Vagina (tissue), 2 donors: ENCODE data around the gene MPPED1. TPM values are rescaled to one million over a fixed set of nuclear protein-coding genes. Genes with fewer than 3 reads are reported as not detected.

Experiments used
- DNase-seq, 2 donors: peaks; one replicate each; pipeline ENCODE4 v3.0.0-alpha.2; 2017; ENCODE audit errors: extremely low spot score in 2 of 2
- H3K27ac ChIP-seq: fragments of 200-600 bp; sonication (generic); one replicate; pipeline ENCODE4 v1.5.1; 2019
- H3K27me3 ChIP-seq: fragments of 200-600 bp; sonication (generic); one replicate; pipeline ENCODE4 v1.5.1; 2019
- H3K36me3 ChIP-seq, 2 donors: fragments of 200-600 bp; sonication (generic); one replicate each; pipeline ENCODE4 v1.5.1; 2017 to 2019
- H3K4me1 ChIP-seq: fragments of 200-600 bp; sonication (generic); one replicate; pipeline ENCODE4 v1.5.1; 2019
- H3K4me3 ChIP-seq, 2 donors: fragments of 200-600 bp; sonication (generic); 1 replicate in 1 of 2; 2 replicates in 1 of 2; pipeline ENCODE4 v1.5.1; 2016 to 2019
- H3K9me3 ChIP-seq: fragments of 200-600 bp; sonication (generic); one replicate; pipeline ENCODE4 v1.5.1; 2019
- POLR2A ChIP-seq, 2 donors: fragments of 450-650 bp; IDR thresholded peaks; one replicate each; pipeline ENCODE4 v1.6.1; 2017; ENCODE audit warnings: antibody characterized with exemption in 2 of 2, mild to moderate bottlenecking in 2 of 2, moderate library complexity in 2 of 2
- POLR2AphosphoS5 ChIP-seq, 2 donors: sonication (generic); formaldehyde crosslinking; IDR thresholded peaks; one replicate each; pipeline ENCODE4 v1.9.0; 2017; ENCODE audit warnings: antibody characterized with exemption in 2 of 2, mild to moderate bottlenecking in 2 of 2, low read depth in 1 of 2; ENCODE audit not compliant: insufficient read depth in 1 of 2
- intact Hi-C: fragments of 100-400 bp; cut with DNase I; formaldehyde crosslinking; loops from one replicate; pipeline ENCODE4 v1.15.1; 2023
- total RNA-seq: library from RNA; depleted of rRNA; stranded (reverse); fragments of >200 nt; gene quantifications from one replicate; pipeline ENCODE4 v1.2.3, GENCODE V29; 2016
- TF ChIP-seq, protein P1 (sequence below), 3 experiments: fragments of 450-650 bp in 2 of 3; fragments of 200-600 bp in 1 of 3; sonication (generic) in 1 of 3; IDR thresholded peaks; one replicate each; pipeline ENCODE4 v1.5.1; 2017 to 2019; ENCODE audit warnings: antibody characterized with exemption in 3 of 3, mild to moderate bottlenecking in 2 of 3, moderate library complexity in 2 of 3

The MPPED1 gene
- total RNA-seq, 1 donor from 2014 or later, result 0.49 TPM

DNA sequence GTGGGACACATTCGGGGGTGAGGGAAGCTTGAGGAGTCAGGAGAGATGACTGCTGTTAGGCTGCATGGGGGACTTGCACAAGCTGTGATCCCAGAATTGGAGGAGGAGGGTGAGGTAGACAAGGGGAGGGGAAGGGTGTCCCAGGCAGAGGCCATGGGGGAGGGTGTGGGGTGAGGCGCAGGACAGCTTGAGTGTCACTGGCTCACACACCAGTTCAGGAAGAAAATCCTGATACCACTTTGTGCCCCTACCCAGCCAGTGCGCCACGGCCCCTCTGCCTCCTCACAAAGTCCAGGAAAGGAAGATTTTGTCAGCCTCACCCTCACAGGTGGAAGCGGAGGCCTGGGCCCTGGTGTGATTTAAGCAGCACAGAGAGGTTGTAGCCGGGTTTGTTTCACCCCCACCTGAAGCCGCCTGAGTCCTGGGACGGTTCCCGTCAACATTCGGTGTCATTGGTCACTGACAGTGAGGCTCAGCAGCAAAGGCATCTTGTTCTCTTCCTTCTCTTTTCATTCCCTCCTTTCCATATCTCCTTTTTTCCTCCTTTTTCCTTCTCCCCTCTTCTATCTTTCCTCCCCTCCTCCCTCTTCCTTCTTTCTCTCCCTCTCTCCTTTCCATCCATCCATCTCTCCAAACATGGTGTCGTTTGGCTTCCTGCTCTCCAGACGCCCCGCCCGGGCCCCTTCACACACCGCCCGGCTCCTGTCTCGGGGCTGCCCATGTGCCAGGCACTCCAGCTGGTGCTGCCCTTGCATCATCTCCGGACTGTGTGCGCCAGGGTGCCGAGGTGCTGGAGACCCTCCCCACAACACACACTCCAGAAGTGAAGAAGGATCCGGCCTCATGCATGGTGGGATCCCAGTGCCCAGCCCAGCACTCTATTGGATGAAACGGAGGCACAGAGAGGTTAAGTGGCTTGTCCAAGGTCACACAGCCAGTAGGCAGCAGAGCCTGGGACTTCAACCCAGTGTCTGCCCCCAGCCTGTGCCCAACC lies 89.3 kb downstream of the MPPED1 start:
- Histone ChIP-seq H3K9me3 (no peaks in the 10 kb centered on the region), H3K27me3 (no peaks in the 10 kb centered on the region), H3K27ac (no peak overlapping the region), H3K36me3 (no peaks in the 10 kb centered on the region), H3K4me1 (no peaks in the 10 kb centered on the region), H3K4me3 (no peak overlapping the region)
- intact Hi-C loops, result no loop called here
- no peak for DNase-seq
- no peak for TF ChIP-seq POLR2AphosphoS5 (IDR thresholded peaks at IDR 0.05; ENCODE audit: insufficient read depth in 1 of 2, low read depth in 1 of 2)
- no peak for TF ChIP-seq POLR2A (IDR thresholded peaks at IDR 0.05)
- TF ChIP-seq, protein P1, sequence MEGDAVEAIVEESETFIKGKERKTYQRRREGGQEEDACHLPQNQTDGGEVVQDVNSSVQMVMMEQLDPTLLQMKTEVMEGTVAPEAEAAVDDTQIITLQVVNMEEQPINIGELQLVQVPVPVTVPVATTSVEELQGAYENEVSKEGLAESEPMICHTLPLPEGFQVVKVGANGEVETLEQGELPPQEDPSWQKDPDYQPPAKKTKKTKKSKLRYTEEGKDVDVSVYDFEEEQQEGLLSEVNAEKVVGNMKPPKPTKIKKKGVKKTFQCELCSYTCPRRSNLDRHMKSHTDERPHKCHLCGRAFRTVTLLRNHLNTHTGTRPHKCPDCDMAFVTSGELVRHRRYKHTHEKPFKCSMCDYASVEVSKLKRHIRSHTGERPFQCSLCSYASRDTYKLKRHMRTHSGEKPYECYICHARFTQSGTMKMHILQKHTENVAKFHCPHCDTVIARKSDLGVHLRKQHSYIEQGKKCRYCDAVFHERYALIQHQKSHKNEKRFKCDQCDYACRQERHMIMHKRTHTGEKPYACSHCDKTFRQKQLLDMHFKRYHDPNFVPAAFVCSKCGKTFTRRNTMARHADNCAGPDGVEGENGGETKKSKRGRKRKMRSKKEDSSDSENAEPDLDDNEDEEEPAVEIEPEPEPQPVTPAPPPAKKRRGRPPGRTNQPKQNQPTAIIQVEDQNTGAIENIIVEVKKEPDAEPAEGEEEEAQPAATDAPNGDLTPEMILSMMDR (IDR thresholded peaks at IDR 0.05), result no peak

DNA sequence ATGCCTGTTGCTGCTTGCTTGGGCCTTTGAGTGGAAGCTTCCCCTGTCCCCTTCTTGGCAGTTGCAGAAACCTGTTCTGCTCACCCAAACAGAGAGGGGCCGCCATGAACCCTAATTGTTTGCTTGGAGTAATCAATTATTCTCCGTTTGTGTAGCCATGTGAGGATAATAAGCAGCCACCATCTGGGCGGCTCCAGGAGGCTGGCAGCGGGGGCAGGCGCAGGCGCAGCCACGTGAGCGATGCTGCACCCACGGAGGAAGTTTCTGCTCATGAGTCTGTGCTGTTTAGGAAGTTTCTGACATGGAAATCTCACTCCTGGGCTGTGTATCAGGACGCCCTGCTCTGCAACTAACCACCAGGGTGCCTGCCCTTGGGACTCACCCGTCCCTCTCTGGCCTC lies 90.1 kb downstream of the MPPED1 start:
- Histone ChIP-seq H3K27ac (no peak overlapping the region), H3K9me3 (no peaks in the 10 kb centered on the region), H3K4me3 (no peak overlapping the region), H3K4me1 (no peaks in the 10 kb centered on the region), H3K36me3 (no peaks in the 10 kb centered on the region), H3K27me3 (no peaks in the 10 kb centered on the region)
- DNase-seq, result no peak
- intact Hi-C loops, result no loop called here
- TF ChIP-seq, protein P1 (IDR thresholded peaks at IDR 0.05), result no peak
- no peak for TF ChIP-seq POLR2A (IDR thresholded peaks at IDR 0.05)
- TF ChIP-seq POLR2AphosphoS5 (IDR thresholded peaks at IDR 0.05; ENCODE audit: insufficient read depth in 1 of 2, low read depth in 1 of 2), result no peak

DNA sequence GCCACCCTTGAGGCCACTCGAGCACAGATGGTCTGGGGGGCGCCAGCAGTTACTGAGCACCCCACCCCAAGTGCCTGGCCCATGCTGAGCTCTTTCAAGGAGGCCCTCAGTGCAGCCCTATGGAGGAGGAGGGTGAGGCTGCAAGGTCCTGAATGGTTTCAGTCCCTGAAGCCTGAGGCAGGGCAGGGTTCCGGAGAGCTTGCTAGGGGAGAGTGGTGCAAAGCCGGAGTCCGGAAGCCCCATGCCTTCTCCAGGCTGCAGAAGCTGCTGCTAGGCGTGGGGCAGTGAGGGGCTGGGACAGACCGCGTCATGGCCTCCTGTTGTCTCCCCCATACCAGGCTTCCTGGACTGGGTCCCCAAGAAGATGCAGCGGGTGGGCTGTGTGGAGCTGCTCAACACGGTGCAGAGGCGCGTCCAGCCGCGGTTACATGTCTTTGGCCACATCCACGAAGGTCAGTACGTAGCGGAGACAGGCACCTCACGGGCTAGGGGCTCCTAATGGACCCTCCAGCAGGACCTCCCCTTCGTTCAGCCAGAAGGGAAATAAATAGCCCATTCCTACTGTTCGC lies 90.6 kb downstream of the MPPED1 start:
- no peaks in the 10 kb centered on the region for H3K9me3 ChIP-seq
- no peaks in the 10 kb centered on the region for H3K4me1 ChIP-seq
- no peak overlapping the region for H3K4me3 ChIP-seq
- H3K27me3 ChIP-seq, result no peaks in the 10 kb centered on the region
- no peaks in the 10 kb centered on the region for H3K36me3 ChIP-seq
- DNase-seq, result no peak
- no peak overlapping the region for H3K27ac ChIP-seq
- intact Hi-C loops, result no loop called here
- no peak for TF ChIP-seq POLR2A (IDR thresholded peaks at IDR 0.05)
- TF ChIP-seq, protein P1 (IDR thresholded peaks at IDR 0.05), result no peak
- no peak for TF ChIP-seq POLR2AphosphoS5 (IDR thresholded peaks at IDR 0.05; ENCODE audit: insufficient read depth in 1 of 2, low read depth in 1 of 2)

DNA sequence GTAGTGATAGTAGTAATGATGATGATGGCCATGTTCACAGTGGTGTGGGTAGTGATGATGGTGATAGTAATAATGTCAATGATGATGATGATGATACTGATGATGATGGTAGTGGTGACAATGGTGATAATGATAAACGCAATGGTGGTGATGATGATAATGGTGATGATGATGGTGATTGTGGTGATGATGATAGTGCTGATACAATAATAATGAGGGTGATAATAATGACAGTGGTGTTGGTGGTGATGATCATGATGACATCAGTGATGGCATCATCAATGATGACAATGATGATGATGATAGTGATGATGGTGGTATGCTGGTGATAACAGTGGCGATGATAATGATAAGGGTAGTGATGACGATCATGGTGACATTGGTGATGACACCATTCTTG lies 92.3 kb downstream of the MPPED1 start:
- no peaks in the 10 kb centered on the region for H3K9me3 ChIP-seq
- H3K4me1 ChIP-seq, result no peaks in the 10 kb centered on the region
- H3K27me3 ChIP-seq, result no peaks in the 10 kb centered on the region
- DNase-seq, result no peak
- intact Hi-C loops, result no loop called here
- H3K36me3 ChIP-seq, result no peaks in the 10 kb centered on the region
- TF ChIP-seq POLR2A (IDR thresholded peaks at IDR 0.05) (no peak), POLR2AphosphoS5 (IDR thresholded peaks at IDR 0.05; ENCODE audit: insufficient read depth in 1 of 2, low read depth in 1 of 2) (no peak)
- TF ChIP-seq, protein P1 (IDR thresholded peaks at IDR 0.05), result no peak
- H3K27ac ChIP-seq, result no peak overlapping the region
- H3K4me3 ChIP-seq, result no peak overlapping the region
